ENCODE data around the gene REST. TPM values are rescaled to one million over a fixed set of nuclear protein-coding genes. Genes with fewer than 3 reads are reported as not detected.

Gene REST
- total and polyA plus RNA-seq, 8 donors = 2.7 to 28.9 (median 13.9) TPM

DNA sequence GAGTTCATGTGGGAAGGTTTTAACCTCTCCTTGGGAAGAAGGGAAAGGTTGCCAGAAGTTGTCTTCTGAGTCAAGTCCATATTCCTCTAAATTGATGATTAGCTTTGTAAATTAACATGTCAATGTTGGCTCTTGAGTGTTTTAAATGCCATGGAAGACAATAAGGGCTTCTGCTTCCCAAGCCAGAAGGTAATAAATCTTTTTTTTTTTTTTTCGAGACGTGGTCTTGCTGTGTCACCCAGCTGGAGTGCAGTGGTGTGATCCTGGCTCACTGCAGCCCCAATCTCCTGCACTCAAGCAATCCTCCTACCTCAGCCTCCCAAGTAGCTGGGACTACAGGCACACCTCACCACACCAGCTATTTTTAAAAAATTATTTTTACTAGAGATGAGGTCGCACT is 5.0 kb upstream of the REST start:
- Histone ChIP-seq H3K9me3 (no peaks in the 10 kb centered on the region), H3K4me3 (no peak overlapping the region), H3K4me1 (no peaks in the 10 kb centered on the region), H3K36me3 (no peaks in the 10 kb centered on the region), H3K27ac (no peak overlapping the region), H3K27me3 (no peaks in the 10 kb centered on the region)
- TF ChIP-seq, protein P1, sequence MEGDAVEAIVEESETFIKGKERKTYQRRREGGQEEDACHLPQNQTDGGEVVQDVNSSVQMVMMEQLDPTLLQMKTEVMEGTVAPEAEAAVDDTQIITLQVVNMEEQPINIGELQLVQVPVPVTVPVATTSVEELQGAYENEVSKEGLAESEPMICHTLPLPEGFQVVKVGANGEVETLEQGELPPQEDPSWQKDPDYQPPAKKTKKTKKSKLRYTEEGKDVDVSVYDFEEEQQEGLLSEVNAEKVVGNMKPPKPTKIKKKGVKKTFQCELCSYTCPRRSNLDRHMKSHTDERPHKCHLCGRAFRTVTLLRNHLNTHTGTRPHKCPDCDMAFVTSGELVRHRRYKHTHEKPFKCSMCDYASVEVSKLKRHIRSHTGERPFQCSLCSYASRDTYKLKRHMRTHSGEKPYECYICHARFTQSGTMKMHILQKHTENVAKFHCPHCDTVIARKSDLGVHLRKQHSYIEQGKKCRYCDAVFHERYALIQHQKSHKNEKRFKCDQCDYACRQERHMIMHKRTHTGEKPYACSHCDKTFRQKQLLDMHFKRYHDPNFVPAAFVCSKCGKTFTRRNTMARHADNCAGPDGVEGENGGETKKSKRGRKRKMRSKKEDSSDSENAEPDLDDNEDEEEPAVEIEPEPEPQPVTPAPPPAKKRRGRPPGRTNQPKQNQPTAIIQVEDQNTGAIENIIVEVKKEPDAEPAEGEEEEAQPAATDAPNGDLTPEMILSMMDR (IDR thresholded peaks at IDR 0.05) = no peak
- ATAC-seq (no peak), FAIRE-seq (no peak), DNase-seq (no peak)
- 64 to 67% methylated on average over 3 of the region's 3 CpGs for WGBS, 2 donors
- intact Hi-C loops (cut with DNase I) = no loop called here

DNA sequence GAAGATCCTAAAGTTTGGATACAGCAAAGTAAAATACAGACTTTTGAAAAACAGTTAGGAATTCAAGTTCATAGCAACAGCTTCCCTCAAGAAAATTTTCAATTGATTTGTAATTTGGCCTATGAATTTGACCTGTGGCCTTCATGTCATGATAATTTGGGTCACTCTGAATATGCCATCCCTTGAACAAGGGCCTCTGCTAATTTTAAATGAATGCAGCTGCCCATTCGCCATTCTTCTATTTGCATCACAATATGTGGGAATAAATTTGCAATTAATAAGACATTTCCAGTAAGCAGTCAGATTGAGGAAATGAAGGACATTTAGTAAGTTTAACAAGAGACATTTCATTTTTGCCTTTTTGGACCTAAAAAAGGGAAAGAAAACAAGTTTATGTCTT is 1.9 kb upstream of the REST start:
- no peak for DNase-seq
- H3K27me3 ChIP-seq = no peaks in the 10 kb centered on the region
- peaks cover 0 to 6% (median 1%) of the 10 kb centered on the region in 3 donors for H3K4me1 ChIP-seq
- no peaks in the 10 kb centered on the region for H3K9me3 ChIP-seq
- intact Hi-C loops (cut with DNase I) = no loop called here
- H3K4me3 ChIP-seq = no peak overlapping the region
- no peak for FAIRE-seq
- TF ChIP-seq, protein P1 (IDR thresholded peaks at IDR 0.05) = no peak
- no peak for ATAC-seq
- H3K27ac ChIP-seq = no peak overlapping the region
- 85 to 87% methylated on average over 1 of the region's 1 CpG for WGBS, 2 donors
- no peaks in the 10 kb centered on the region for H3K36me3 ChIP-seq

DNA sequence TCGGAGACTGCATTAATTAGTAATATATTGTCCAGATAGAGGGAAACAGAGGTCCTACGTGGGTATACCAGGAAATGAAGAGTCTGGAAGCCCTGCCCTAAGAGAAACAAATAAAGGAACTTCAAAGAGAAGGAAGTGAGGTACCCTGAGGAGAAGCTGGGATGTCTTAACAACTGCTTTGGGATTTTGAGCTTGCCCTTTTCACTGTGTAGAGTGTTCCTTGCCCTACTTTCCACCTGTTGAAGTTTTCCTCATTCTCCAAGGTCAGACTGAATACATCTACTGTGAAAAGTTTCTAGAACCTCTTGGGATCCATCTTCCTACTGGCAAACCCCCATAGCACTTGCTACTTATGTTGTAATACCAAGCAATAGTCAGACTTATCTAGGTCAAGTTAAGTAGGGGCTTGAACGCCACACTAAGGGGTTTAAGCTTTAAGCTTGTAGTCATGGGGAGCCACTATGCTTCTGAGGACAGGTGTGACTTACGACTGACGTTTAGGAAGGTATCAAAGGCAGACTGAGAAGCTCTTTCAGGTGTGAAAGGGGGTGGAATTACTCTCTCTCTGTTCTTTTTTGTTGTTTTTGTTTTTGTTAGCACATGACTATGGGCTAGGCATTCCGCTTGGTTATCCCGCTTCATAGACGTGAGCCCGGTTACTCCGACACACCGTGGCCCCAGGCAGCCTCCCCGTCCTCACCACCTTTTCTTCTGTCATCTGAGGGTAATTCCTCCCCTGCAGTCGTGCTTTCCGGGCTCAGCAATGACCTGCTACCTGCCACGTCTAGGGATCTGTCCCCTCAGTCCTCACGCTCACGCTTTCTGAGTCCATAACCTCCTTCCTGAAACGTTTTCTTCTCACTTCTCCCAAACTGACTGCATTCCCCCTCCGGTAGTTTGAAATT is 959 bp upstream of the REST start:
- intact Hi-C loops (cut with DNase I) = no loop called here
- WGBS, 2 donors = 15 to 17% methylated on average over 19 of the region's 19 CpGs
- Histone ChIP-seq H3K36me3 (no peaks in the 10 kb centered on the region), H3K9me3 (no peaks in the 10 kb centered on the region), H3K27ac (no peak overlapping the region), H3K4me1 (peaks cover 0 to 14% (median 11%) of the 10 kb centered on the region in 3 donors), H3K27me3 (no peaks in the 10 kb centered on the region), H3K4me3 (peak overlapping the region; percentile 35 to 100 (median 90))
- FAIRE-seq = no peak
- ATAC-seq = peak in 1 of 4 donors; percentile 3
- TF ChIP-seq, protein P1 (IDR thresholded peaks at IDR 0.05) = no peak
- DNase-seq = peak in 1 of 6 donors; percentile 24

DNA sequence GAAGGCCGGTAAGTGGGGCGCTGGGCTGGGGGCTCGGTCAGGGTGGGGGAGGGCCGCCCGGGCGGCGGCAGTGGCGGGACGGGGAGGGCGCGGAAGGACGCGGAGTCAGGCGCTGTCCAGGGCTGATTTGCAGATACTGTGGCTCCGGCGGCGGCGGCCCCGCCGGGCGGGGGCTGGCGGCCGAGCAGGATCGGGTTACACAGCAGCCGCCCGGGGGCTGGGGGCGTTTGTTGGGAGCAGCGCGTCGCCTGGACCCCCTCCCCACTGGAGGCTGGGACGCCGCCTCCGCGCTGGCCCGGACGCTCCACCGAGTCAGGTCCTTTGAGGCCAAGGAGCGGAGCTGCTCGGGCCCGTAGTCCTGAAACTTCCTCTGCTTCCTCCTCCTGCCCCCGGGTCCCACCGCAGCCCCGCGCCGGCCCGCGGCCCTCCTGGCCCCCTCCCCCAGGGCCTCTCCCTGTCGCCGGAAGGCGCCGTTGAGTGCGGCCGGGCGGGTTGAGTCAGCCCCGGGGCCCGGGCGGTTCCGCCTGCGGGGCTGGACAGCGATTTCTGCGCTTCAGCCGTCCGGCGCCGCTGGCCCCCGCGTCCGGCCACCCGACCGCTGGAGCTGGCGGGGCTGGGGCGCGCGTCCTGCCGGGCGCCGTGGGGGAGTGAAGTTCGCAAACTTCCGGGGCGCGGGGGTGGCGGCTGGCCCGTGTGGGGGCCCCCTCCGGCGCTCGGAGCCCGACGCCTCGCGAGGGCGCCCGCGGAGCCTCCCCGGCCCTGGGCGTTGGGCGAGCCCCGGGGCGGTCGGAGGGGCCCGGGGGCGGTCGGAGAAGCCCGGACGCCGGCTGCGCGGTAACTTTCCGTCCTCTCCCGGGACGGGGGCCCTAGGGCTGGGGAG is 746 bp downstream of the REST start:
- TF ChIP-seq, protein P1 (IDR thresholded peaks at IDR 0.05) = no peak
- Histone ChIP-seq H3K4me1 (peaks cover 0 to 20% (median 16%) of the 10 kb centered on the region in 3 donors), H3K9me3 (no peaks in the 10 kb centered on the region), H3K36me3 (no peaks in the 10 kb centered on the region), H3K27ac (peak overlapping the region; percentile 85 to 94 (median 91)), H3K4me3 (peak overlapping the region; percentile 83 to 100 (median 96)), H3K27me3 (no peaks in the 10 kb centered on the region)
- peak; percentile 69 to 76 (median 75) for ATAC-seq
- no peak for FAIRE-seq
- DNase-seq = peak; percentile 64 to 89 (median 72)
- intact Hi-C loops (cut with DNase I) = no loop called here
- WGBS, 2 donors = 0 to 1% methylated on average over 50 to 110 of the region's 110 CpGs

All from pancreas (tissue), 10 donors.